ENCODE measurements around the gene SLC7A14. TPM values are rescaled to one million over a fixed set of nuclear protein-coding genes. Genes with fewer than 3 reads are reported as not detected.

SLC7A14 gene
- total RNA-seq, 1 experiment from 2014 or later: not detected

DNA sequence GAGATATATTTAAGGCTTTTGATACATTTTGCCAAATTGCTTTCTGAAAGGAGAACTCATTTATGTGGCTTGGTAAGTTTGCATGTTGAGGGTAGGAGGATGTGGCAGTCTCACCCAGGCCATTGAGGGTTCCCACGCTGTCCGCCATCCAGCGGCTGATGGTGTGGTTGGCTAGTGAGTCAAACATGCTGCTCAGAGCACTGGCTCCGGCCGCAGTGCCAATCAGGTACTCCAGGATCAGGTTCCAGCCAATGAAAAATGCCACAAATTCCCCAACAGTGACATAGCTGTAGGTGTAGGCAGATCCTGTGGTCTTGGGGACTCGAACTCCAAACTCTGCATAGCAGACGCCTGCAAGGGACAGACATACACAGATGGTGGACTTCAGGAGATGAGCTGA, 84.9 kb downstream of the SLC7A14 start:
- Histone ChIP-seq H3K9me3 (ENCODE audit: low read depth, low read length, poor library complexity, severe bottlenecking) (no peaks in the 10 kb centered on the region), H3K27me3 (replicated peaks; ENCODE audit: insufficient read depth, low read depth, low read length, poor library complexity) (no peaks in the 10 kb centered on the region), H3K36me3 (ENCODE audit: insufficient read depth, low read length, poor library complexity, severe bottlenecking) (no peaks in the 10 kb centered on the region), H3K27ac (ENCODE audit: low read depth, low read length, poor library complexity, severe bottlenecking) (no peak overlapping the region), H3K4me1 (ENCODE audit: insufficient read depth, low read length, poor library complexity, severe bottlenecking) (no peaks in the 10 kb centered on the region), H3K4me3 (ENCODE audit: low read depth, low read length, poor library complexity, severe bottlenecking) (no peak overlapping the region)
- no TSS peak for BruUV-seq (replicated peaks)
- no peak for DNase-seq (ENCODE audit: low spot score)
- TF ChIP-seq EZH2 (IDR thresholded peaks at IDR 0.05; ENCODE audit: borderline replicate concordance, low read depth, low read length, poor library complexity, severe bottlenecking): no peak
- TF ChIP-seq, protein P1, sequence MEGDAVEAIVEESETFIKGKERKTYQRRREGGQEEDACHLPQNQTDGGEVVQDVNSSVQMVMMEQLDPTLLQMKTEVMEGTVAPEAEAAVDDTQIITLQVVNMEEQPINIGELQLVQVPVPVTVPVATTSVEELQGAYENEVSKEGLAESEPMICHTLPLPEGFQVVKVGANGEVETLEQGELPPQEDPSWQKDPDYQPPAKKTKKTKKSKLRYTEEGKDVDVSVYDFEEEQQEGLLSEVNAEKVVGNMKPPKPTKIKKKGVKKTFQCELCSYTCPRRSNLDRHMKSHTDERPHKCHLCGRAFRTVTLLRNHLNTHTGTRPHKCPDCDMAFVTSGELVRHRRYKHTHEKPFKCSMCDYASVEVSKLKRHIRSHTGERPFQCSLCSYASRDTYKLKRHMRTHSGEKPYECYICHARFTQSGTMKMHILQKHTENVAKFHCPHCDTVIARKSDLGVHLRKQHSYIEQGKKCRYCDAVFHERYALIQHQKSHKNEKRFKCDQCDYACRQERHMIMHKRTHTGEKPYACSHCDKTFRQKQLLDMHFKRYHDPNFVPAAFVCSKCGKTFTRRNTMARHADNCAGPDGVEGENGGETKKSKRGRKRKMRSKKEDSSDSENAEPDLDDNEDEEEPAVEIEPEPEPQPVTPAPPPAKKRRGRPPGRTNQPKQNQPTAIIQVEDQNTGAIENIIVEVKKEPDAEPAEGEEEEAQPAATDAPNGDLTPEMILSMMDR (conservative IDR thresholded peaks at IDR 0.05; ENCODE audit: low read depth, low read length): no peak
- ChIA-PET POLR2A (ENCODE audit: low non-redundant PET) (no interaction called here), CTCF (no interaction called here)
- intact Hi-C loops (cut with micrococcal nuclease; ENCODE audit: unreplicated experiment): no loop called here

DNA sequence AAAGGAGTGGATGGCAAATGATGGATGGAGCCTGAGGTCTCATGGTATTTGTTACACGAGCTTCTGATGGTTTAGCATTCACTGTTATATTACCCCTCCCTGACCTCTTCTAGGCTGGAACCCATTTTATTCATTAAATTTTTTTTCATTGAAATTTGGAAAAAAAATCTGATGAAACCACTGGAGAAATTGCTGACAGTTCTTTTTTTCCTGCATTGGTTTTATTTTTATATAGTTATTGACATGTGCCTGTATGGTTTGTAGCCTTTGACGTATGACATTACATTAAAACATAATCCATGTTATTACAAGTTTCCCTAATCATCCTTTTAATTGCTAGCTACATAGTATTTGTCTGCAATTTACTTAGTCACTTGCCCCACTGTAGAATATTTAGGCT, 85.4 kb downstream of the SLC7A14 start:
- intact Hi-C loops (cut with micrococcal nuclease; ENCODE audit: unreplicated experiment): no loop called here
- Histone ChIP-seq H3K27me3 (replicated peaks; ENCODE audit: insufficient read depth, low read depth, low read length, poor library complexity) (no peaks in the 10 kb centered on the region), H3K36me3 (ENCODE audit: insufficient read depth, low read length, poor library complexity, severe bottlenecking) (no peaks in the 10 kb centered on the region), H3K9me3 (ENCODE audit: low read depth, low read length, poor library complexity, severe bottlenecking) (no peaks in the 10 kb centered on the region), H3K27ac (ENCODE audit: low read depth, low read length, poor library complexity, severe bottlenecking) (no peak overlapping the region), H3K4me1 (ENCODE audit: insufficient read depth, low read length, poor library complexity, severe bottlenecking) (no peaks in the 10 kb centered on the region), H3K4me3 (ENCODE audit: low read depth, low read length, poor library complexity, severe bottlenecking) (no peak overlapping the region)
- BruUV-seq (replicated peaks): no TSS peak
- no peak for TF ChIP-seq EZH2 (IDR thresholded peaks at IDR 0.05; ENCODE audit: borderline replicate concordance, low read depth, low read length, poor library complexity, severe bottlenecking)
- TF ChIP-seq, protein P1 (conservative IDR thresholded peaks at IDR 0.05; ENCODE audit: low read depth, low read length): no peak
- ChIA-PET POLR2A (ENCODE audit: low non-redundant PET) (no interaction called here), CTCF (interaction anchor here (1.2 kb wide), 1 partner anchor 87 kb away, joined by 4 read pairs; no protein-coding TSS in a partner anchor)
- no peak for DNase-seq (ENCODE audit: low spot score)

DNA sequence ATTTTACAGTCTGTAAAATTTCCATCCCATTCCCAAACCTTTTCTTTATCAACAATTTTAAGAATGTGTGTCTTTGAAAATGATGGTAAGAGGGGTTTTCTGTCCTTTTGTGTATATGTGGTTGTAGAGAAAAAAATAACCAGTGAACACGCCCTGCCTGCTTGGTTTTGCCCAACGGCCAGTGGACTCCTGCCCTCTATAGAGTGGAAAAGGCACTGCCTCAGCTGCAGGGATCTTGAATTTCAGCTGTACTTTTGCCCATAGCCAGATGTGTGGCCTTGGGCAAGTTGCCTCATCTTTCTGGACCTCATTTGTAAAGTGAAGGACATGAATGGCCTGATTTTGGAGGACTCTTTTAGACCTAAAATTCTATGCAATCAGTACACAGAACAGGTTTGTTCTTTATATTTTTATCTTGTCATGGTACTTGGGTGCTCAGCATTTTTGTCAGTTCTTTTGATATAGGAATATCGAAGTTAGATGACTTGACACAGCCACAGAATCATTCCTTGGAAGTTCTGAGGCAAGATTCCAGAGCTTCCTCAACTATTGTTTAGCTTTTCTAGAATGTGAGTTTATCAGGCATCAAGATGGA, 86.2 kb downstream of the SLC7A14 start:
- Histone ChIP-seq H3K27ac (ENCODE audit: low read depth, low read length, poor library complexity, severe bottlenecking) (no peak overlapping the region), H3K36me3 (ENCODE audit: insufficient read depth, low read length, poor library complexity, severe bottlenecking) (no peaks in the 10 kb centered on the region), H3K9me3 (ENCODE audit: low read depth, low read length, poor library complexity, severe bottlenecking) (no peaks in the 10 kb centered on the region), H3K4me3 (ENCODE audit: low read depth, low read length, poor library complexity, severe bottlenecking) (no peak overlapping the region), H3K27me3 (replicated peaks; ENCODE audit: insufficient read depth, low read depth, low read length, poor library complexity) (no peaks in the 10 kb centered on the region), H3K4me1 (ENCODE audit: insufficient read depth, low read length, poor library complexity, severe bottlenecking) (no peaks in the 10 kb centered on the region)
- no peak for TF ChIP-seq EZH2 (IDR thresholded peaks at IDR 0.05; ENCODE audit: borderline replicate concordance, low read depth, low read length, poor library complexity, severe bottlenecking)
- TF ChIP-seq, protein P1 (conservative IDR thresholded peaks at IDR 0.05; ENCODE audit: low read depth, low read length): peak; percentile 54
- peak; percentile 20 for DNase-seq (ENCODE audit: low spot score)
- ChIA-PET POLR2A (ENCODE audit: low non-redundant PET) (no interaction called here), CTCF (interaction anchor here (1.2 kb wide), 1 partner anchor 86 kb away, joined by 4 read pairs; no protein-coding TSS in a partner anchor)
- no TSS peak for BruUV-seq (replicated peaks)
- intact Hi-C loops (cut with micrococcal nuclease; ENCODE audit: unreplicated experiment): no loop called here

Data from A673 (cell line).